Upper lobe of left lung (tissue), 4 donors: ENCODE data around the gene TEKT5.
"Not testable (repeated sequence)": the region's sequence is repeated elsewhere in the genome, so short reads cannot be mapped to it uniquely, and the experiment has no call there.

Source experiments
- CTCF ChIP-seq, 6 experiments: fragments of 450-650 bp in 4 of 6; fragments of 200-600 bp in 2 of 6; sonication (generic) in 2 of 6; IDR thresholded peaks; one replicate each; pipeline ENCODE4 v1.5.1; 2016 to 2019; ENCODE audit warnings: antibody characterized with exemption in 6 of 6
- EP300 ChIP-seq, 4 donors: sonication (generic); formaldehyde crosslinking; IDR thresholded peaks; one replicate each; pipeline ENCODE4 v1.5.1; 2017; ENCODE audit warnings: antibody characterized with exemption in 4 of 4, control low read depth in 2 of 4
- POLR2A ChIP-seq, 4 donors: fragments of 450-650 bp; IDR thresholded peaks; one replicate each; pipeline ENCODE4 v1.5.1; 2016 to 2017; ENCODE audit warnings: antibody characterized with exemption in 4 of 4, mild to moderate bottlenecking in 2 of 4
- POLR2AphosphoS5 ChIP-seq, 2 donors: sonication (generic); formaldehyde crosslinking; IDR thresholded peaks; one replicate each; pipeline ENCODE4 v1.5.1; 2017; ENCODE audit warnings: antibody characterized with exemption in 2 of 2

- not testable (repeated sequence) for TF ChIP-seq POLR2A, CTCF, EP300, POLR2AphosphoS5 (IDR thresholded peaks at IDR 0.05)
These were observed 61.3 kb downstream of the TEKT5 start for GRCh38 chr16:10633429-10633828.
